Mesodermal cell (in vitro differentiated cells): ENCODE results near the gene GTPBP6.
"Not testable (repeated sequence)": the region's sequence is repeated elsewhere in the genome, so short reads cannot be mapped to it uniquely, and the experiment has no call there.

Experiments
- H3K27ac ChIP-seq: 2 replicates; pipeline ENCODE4 v1.7.0; 2013; ENCODE audit warnings: mild to moderate bottlenecking, low read depth, low read length, moderate library complexity; ENCODE audit not compliant: severe bottlenecking
- H3K36me3 ChIP-seq: 2 replicates; pipeline ENCODE4 v1.7.1; 2013; ENCODE audit warnings: mild to moderate bottlenecking, low read length, moderate library complexity; ENCODE audit not compliant: control insufficient read depth, insufficient read depth
- H3K4me1 ChIP-seq: one replicate; pipeline ENCODE4 v1.7.1; 2013; ENCODE audit warnings: mild to moderate bottlenecking, low read length; ENCODE audit not compliant: insufficient read depth, control insufficient read depth, poor library complexity, severe bottlenecking
- H3K4me3 ChIP-seq: 2 replicates; pipeline ENCODE4 v1.7.0; 2013; ENCODE audit warnings: low read length, control low read depth, mild to moderate bottlenecking; ENCODE audit not compliant: insufficient read depth, poor library complexity, severe bottlenecking; ENCODE audit errors: extremely low read depth
- H3K9me3 ChIP-seq: 2 replicates; pipeline ENCODE4 v1.7.1; 2013; ENCODE audit warnings: mild to moderate bottlenecking, low read length, moderate library complexity; ENCODE audit not compliant: control insufficient read depth
- WGBS, 2 experiments: methylation state at CpG; one replicate each; pipeline ENCODE4 v1.1.5; 2013; ENCODE audit warnings: missing lambda C conversion rate in 2 of 2; ENCODE audit not compliant: insufficient coverage in 2 of 2; 5-methylcytosine and 5-hydroxymethylcytosine counted together

GTPBP6 gene

DNA sequence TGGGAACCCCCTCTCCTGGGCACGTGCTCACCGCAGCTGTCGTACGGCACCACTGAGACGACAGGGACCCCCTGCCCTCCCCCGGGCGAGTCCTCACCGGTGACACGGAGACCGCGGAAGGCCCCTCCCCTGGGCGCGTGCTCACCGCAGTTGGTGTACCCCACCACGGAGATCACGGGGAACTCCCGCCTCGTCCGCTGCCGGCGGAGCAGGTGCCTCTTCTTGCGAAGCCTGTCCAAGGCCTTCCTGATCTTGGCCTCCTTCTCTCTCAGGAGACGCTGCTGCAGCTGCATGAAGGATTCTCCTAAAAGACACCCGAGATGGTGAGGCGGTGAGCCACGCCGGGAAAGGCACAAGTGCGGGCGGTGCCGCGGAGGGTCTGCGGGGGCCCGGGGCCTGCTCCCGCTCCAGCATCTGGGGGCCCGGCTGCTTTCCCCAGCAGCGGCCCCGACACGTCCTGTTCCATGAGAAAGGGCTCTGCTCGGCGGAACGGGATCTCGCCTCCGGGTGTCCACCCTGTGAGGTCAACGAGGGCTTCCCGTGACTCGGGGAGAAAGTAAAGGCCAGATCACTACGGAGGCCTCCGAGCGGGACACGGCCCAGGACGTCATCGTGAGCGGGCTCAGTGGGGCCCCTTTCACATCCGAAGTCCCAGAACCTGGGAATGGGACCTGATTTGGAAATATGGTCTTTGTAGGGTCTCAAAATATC, 5.8 kb downstream of the GTPBP6 start:
- 97% methylated on average over 46 to 50 of the region's 54 CpGs for WGBS, 2 experiments
- no peak overlapping the region for H3K27ac ChIP-seq
- no peak overlapping the region for H3K4me3 ChIP-seq
- H3K36me3 ChIP-seq = peaks cover 77% of the 10 kb centered on the region
- no peaks in the 10 kb centered on the region for H3K9me3 ChIP-seq
- H3K4me1 ChIP-seq = no peaks in the 10 kb centered on the region

- WGBS, 2 experiments = 96% methylated on average over 52 to 63 of the region's 69 CpGs
- no peak overlapping the region for H3K27ac ChIP-seq
- H3K4me3 ChIP-seq = no peak overlapping the region
- H3K36me3 ChIP-seq = peaks cover 80% of the 10 kb centered on the region
- H3K9me3 ChIP-seq = no peaks in the 10 kb centered on the region
- no peaks in the 10 kb centered on the region for H3K4me1 ChIP-seq
Observed at GRCh38 chrX:311156-312129, 7.2 kb downstream of the GTPBP6 start.

DNA sequence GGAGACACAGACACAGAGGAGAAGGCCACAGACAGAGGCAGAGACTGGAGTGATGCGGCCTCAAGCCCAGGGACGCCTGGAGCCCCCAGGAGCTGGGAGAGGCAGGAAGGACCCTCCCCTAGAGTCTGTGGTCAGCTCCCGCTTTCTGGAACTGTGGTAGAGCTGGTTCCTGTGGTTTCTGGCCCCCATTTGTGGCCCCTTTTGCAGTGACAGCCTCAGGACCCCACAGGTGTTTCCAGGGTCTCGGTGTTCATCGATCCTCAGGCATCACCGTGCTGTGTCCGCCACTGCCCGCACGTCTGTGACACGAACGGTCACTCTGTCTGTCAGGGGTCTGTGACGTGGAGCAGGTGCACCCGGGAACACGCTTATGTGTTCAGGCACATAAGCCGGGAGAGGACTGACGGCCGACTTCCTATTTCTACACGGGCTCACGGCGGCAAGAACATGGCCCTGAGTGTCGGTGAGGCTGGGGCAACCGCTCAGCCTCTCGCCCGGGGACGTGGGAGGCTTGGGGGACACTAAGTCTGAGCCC, 7.9 kb downstream of the GTPBP6 start:
- Histone ChIP-seq H3K27ac (no peak overlapping the region), H3K4me3 (no peak overlapping the region), H3K9me3 (no peaks in the 10 kb centered on the region), H3K36me3 (peaks cover 82% of the 10 kb centered on the region), H3K4me1 (no peaks in the 10 kb centered on the region)
- 92% methylated on average over 22 to 25 of the region's 25 CpGs for WGBS, 2 experiments

DNA sequence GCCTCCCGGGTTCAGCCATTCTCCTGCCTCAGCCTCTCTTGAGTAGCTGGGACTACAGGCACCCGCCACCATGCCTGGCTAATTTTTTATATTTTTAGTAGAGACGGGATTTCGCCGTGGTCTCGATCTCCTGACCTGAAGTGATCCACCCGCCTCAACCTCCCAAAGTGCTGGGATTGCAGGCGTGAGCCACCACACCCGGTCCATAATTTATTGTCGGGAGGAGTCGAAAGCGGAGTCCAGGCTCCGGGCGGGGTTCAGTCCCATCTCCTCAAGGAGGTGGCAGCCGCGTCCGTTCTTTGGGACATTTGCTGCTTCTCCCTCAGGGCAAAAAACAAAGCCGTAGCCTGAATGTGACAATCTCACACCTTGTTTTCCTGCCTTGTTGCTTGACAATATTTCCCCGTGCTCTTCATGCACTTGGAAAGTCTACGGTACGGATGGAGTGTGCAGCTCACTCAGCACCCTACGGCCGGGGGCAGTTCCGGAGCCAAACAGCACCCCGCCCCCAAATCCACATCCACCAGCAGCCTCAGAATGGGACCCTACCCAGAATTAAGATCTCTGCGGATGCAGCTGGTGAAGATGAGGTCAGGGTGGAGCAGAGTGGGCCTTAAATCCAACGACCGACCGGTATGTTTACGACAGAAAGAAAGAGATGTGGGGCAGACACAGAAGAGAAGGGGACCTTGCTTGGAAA, 9.6 kb downstream of the GTPBP6 start:
- H3K36me3 ChIP-seq = peaks cover 81% of the 10 kb centered on the region
- 96 to 98% methylated on average over 25 to 27 of the region's 30 CpGs for WGBS, 2 experiments

DNA sequence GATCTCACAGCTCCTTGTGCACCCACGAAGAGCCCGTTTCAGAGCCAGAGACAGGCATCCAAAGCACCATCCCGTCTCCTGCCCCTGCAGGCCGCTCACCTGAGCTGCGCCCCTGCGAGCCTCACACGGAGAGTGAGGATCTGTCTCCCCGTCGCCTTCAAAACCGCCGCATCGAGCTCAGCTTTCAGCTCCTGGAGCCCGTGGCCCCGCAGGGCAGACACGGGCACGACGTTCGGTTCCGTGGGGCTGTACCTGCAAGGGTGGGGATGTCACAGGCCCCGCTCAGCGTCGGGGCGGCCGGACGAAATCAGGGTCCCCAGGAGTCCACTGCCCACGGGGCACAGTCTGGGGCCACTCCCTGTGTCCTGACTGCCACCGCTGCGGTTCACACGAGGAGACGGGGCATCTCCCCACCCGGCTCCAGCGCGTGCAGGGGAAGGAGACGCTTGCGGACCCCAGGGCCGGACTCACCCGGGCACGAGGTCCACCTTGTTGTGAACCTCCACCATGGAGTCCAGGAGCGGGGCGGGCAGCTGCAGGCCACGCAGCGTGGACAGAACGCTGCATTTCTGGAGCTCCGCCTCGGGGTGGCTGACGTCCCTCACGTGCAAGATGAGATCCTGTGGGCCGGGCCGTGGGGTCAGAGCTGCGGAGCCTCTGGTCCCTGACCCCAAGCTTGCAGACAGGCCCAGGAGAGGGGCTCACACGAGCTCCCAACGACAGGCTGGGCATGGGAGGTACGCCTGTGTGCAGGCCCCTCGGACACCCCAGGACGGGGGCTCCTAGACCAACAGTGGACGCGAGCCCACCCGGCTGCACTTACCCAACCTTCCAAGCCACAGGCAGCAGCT, 11.1 kb downstream of the GTPBP6 start:
- no peak overlapping the region for H3K4me3 ChIP-seq
- peaks cover 77% of the 10 kb centered on the region for H3K36me3 ChIP-seq
- no peaks in the 10 kb centered on the region for H3K4me1 ChIP-seq
- H3K27ac ChIP-seq = no peak overlapping the region
- WGBS, 2 experiments = 97% methylated on average over 56 to 57 of the region's 58 CpGs
- no peaks in the 10 kb centered on the region for H3K9me3 ChIP-seq

More for the DNA sequence above, 9.6 kb downstream of the GTPBP6 start:
- Histone ChIP-seq H3K9me3 (no peaks in the 10 kb centered on the region), H3K4me3 (no peak overlapping the region), H3K27ac (no peak overlapping the region), H3K4me1 (no peaks in the 10 kb centered on the region)

DNA sequence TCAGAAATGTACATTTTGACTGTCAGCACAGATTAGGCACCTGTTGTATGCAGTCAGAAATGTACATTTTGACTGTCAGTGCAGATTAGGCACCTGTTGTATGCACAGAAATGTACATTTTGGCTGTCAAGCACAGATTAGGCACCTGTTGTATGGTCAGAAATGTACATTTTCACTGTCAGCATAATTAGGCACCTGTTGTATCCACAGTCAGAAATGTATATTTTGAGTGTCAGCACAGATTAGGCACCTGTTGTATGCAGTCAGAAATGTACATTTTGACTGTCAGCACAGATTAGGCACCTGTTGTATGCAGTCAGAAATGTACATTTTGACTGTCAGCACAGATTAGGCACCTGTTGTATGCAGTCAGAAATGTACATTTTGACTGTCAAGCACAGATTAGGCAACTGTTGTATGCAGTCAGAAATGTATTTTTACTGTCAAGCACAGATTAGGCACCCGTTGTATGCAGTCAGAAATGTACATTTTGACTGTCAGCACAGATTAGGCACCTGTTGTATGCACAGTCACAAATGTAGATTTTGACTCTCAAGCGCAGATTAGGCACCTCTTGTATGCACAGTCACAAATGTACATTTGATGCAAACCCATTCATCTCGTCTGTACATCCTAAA, 11.9 kb downstream of the GTPBP6 start:
- H3K4me1 ChIP-seq, H3K27ac ChIP-seq, H3K4me3 ChIP-seq, H3K9me3 ChIP-seq: not testable (repeated sequence)
- 94 to 100% methylated on average over 3 of the region's 3 CpGs for WGBS, 2 experiments
- peaks cover 77% of the 10 kb centered on the region for H3K36me3 ChIP-seq

DNA sequence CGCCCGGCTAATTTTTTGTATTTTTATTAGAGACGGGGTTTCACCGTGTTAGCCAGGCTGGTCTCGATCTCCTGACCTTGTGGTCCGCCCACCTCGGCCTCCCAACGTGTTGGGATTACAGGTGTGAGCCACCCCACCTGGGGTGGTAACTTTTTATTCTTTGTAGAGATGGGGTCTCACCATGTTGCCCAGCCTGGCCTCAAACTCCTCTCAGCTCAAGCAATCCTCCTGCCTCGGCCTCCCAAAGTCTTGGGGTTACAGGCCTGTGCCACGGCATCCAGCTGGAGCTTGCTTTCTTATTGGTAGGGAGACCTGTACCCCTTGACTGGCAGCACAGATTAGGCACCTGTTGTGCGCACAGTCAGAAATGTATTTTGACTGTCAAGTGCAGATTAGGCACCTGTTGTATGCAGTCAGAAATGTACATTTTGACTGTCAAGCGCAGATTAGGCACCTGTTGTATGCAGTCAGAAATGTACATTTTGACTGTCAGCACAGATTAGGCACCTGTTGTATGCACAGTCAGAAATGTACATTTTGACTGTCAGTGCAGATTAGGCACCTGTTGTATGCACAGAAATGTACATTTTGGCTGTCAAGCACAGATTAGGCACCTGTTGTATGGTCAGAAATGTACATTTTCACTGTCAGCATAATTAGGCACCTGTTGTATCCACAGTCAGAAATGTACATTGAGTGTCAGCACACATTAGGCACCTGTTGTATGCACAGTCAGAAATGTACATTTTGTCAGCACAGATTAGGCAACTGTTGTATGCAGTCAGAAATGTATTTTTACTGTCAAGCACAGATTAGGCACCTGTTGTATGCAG, 12.6 kb downstream of the GTPBP6 start:
- WGBS, 2 experiments = 95 to 97% methylated on average over 12 of the region's 12 CpGs
- H3K4me1 ChIP-seq, H3K27ac ChIP-seq, H3K9me3 ChIP-seq, H3K4me3 ChIP-seq: not testable (repeated sequence)
- peaks cover 75% of the 10 kb centered on the region for H3K36me3 ChIP-seq

- Histone ChIP-seq H3K9me3 (no peaks in the 10 kb centered on the region), H3K4me3 (no peak overlapping the region), H3K27ac (no peak overlapping the region), H3K4me1 (no peaks in the 10 kb centered on the region), H3K36me3 (peaks cover 76% of the 10 kb centered on the region)
- 97 to 98% methylated on average over 14 of the region's 19 CpGs for WGBS, 2 experiments
Observed at GRCh38 chrX:302975-303374, 15.6 kb downstream of the GTPBP6 start.

GRCh38 chrX:300334-300733, 18.3 kb downstream of the GTPBP6 start:
- no peaks in the 10 kb centered on the region for H3K4me1 ChIP-seq
- H3K9me3 ChIP-seq = no peaks in the 10 kb centered on the region
- 92 to 95% methylated on average over 3 of the region's 8 CpGs for WGBS, 2 experiments
- no peak overlapping the region for H3K4me3 ChIP-seq
- H3K27ac ChIP-seq = no peak overlapping the region
- H3K36me3 ChIP-seq = peaks cover 63% of the 10 kb centered on the region
